Heart left ventricle (tissue), 16 donors: ENCODE data around the gene CASP7. TPM values are rescaled to one million over a fixed set of nuclear protein-coding genes. Genes with fewer than 3 reads are reported as not detected.
A peak's percentile ranks its signal among the peaks of the same experiment; 100 is the strongest.

ENCODE experiments used
- ATAC-seq, 4 donors: fragments of 200-7000 bp; cut with Tn5 transposase; one replicate each; pipeline ENCODE4 v1.9.1; 2020 to 2022; ENCODE audit warnings: moderate library complexity in 4 of 4, mild to moderate bottlenecking in 3 of 4, moderate number of reproducible peaks in 1 of 4
- DNase-seq, 5 donors: peaks; one replicate each; pipeline ENCODE4 v3.0.0-alpha.2; 2020
- H3K27ac ChIP-seq, 12 donors: fragments of 200-600 bp; sonication (generic) in 4 of 12; one replicate each; pipeline versions ENCODE4 v1.5.0 to v1.8.0; 2016 to 2022; ENCODE audit warnings: mild to moderate bottlenecking in 2 of 12
- H3K27me3 ChIP-seq, 9 donors: fragments of 200-600 bp; sonication (generic) in 2 of 9; one replicate each; pipeline versions ENCODE4 v1.5.1 to v1.8.0; 2016 to 2022; ENCODE audit warnings: mild to moderate bottlenecking in 3 of 9
- H3K36me3 ChIP-seq, 9 donors: fragments of 200-600 bp; sonication (generic) in 2 of 9; one replicate each; pipeline versions ENCODE4 v1.5.0 to v1.8.0; 2018 to 2022; ENCODE audit warnings: mild to moderate bottlenecking in 2 of 9
- H3K4me1 ChIP-seq, 12 donors: fragments of 200-600 bp; sonication (generic) in 4 of 12; one replicate each; pipeline versions ENCODE4 v1.5.0 to v1.8.0; 2016 to 2022; ENCODE audit warnings: mild to moderate bottlenecking in 3 of 12
- H3K4me3 ChIP-seq, 12 donors: fragments of 200-600 bp; sonication (generic) in 4 of 12; one replicate each; pipeline versions ENCODE4 v1.5.0 to v1.8.0; 2017 to 2022; ENCODE audit warnings: mild to moderate bottlenecking in 9 of 12, moderate library complexity in 4 of 12
- H3K9me3 ChIP-seq, 12 donors: fragments of 200-600 bp; sonication (generic) in 4 of 12; one replicate each; pipeline versions ENCODE4 v1.5.0 to v1.8.0; 2016 to 2022; ENCODE audit warnings: mild to moderate bottlenecking in 1 of 12
- CTCF ChIP-seq, 12 donors: fragments of 200-600 bp; sonication (generic) in 4 of 12; IDR thresholded peaks; one replicate each; pipeline versions ENCODE4 v1.5.0 to v1.8.0; 2018 to 2022; ENCODE audit warnings: antibody characterized with exemption in 12 of 12, mild to moderate bottlenecking in 5 of 12
- POLR2A ChIP-seq, 2 donors: fragments of 450-650 bp; IDR thresholded peaks; one replicate each; pipeline ENCODE4 v1.6.1; 2017; ENCODE audit warnings: antibody characterized with exemption in 2 of 2, mild to moderate bottlenecking in 2 of 2, moderate library complexity in 2 of 2
- WGBS, 4 donors: extraction: QIAGEN DNeasy Blood & Tissue Kit in 2 of 4; methylation state at CpG; one replicate each; pipeline versions ENCODE4 v1.1.5 to v1.1.7; 2013 to 2018; 5-methylcytosine and 5-hydroxymethylcytosine counted together
- intact Hi-C, 10 donors: fragments of 100-400 bp; cut with DNase I; formaldehyde crosslinking; loops; one replicate each; pipeline versions ENCODE4 v1.11.1 to v1.14.2; 2022
- polyA plus RNA-seq, 2 donors: library from polyadenylated mRNA; stranded (reverse); fragments of 200-250 nt; gene quantifications; one replicate each; pipeline ENCODE4 v1.2.3, GENCODE V29; 2013
- total RNA-seq, 9 donors: library from RNA; depleted of rRNA in 2 of 9; stranded (reverse); fragments of >200 nt in 2 of 9; fragmentation: NEBNext Ultra II Directional in 3 of 9; extraction: Animal tissue kit (Norgen Biotek cat#: 25700) in 3 of 9; gene quantifications; one replicate each; pipeline versions ENCODE4 v1.1.0 to v1.2.4, GENCODE V29; 2016 to 2023
- donor health status: ischemic (EF 13 %, LVEDD 7.1; RV severe dilation, severe dysfunction).
- donor health status: healthy with polysubstance abuse.
- donor health status: DM: no; HTN: yes; CAD: no.
- donor health status: DM: no; HTN: no; CAD: no.
- donor health status: ischemic (EF 25% LVEDD 6.9; RV normal size, moderate dysfunction).
- donor health status: ischemic (EF 25% LVEDD 5.7; RV mildly dilated, moderate dysfunction).
- donor health status: healthy.
- donor health status: DM: yes; HTN: yes; CAD: no.
- donor health status: ischemic (EF 35%, LVEDD 5.7; RV mildly dilated, moderate dysfunction).
- donor health status: nonischemic (EF 11% LVEDD 7.7; RV severe dilation, severe dysfunction).
- donor health status: DM: yes; HTN: yes; CAD: no.
- donor health status: PGD.
- donor health status: ischemic (EF 29% LVEDD 5.4; RV normal size, mild dysfunction).
- donor health status: nonischemic (EF 23%, LVEDD 6.1; RV moderate dilation, normal function).

CASP7 gene
- total and polyA plus RNA-seq, 11 donors, result 4.8 to 32.7 (median 10.4) TPM

GRCh38 chr10:113708640-113709039, 28.9 kb downstream of the CASP7 start:
- ATAC-seq (no peak), DNase-seq (no peak)
- WGBS, 4 donors, result 84 to 88% (median 87%) methylated on average over 6 of the region's 6 CpGs
- Histone ChIP-seq H3K27ac (peak overlapping the region in 1 of 12 donors; percentile 28), H3K4me3 (no peak overlapping the region), H3K27me3 (no peaks in the 10 kb centered on the region), H3K36me3 (peaks cover 0 to 33% (median 0%) of the 10 kb centered on the region in 9 donors), H3K9me3 (no peaks in the 10 kb centered on the region), H3K4me1 (peaks cover 0 to 41% (median 8%) of the 10 kb centered on the region in 12 donors)
- intact Hi-C loops, result loop anchor here in 6 of 10 donors (5.0 to 10.0 kb wide), 6 partner anchors 86 to 396 kb away; no protein-coding TSS in a partner anchor
- no peak for TF ChIP-seq CTCF (IDR thresholded peaks at IDR 0.05)
- no peak for TF ChIP-seq POLR2A (IDR thresholded peaks at IDR 0.05)

GRCh38 chr10:113709221-113709838, 29.6 kb downstream of the CASP7 start:
- DNase-seq (no peak), ATAC-seq (no peak)
- no peaks in the 10 kb centered on the region for H3K9me3 ChIP-seq
- H3K36me3 ChIP-seq, result peaks cover 0 to 26% (median 2%) of the 10 kb centered on the region in 9 donors
- intact Hi-C loops, result loop anchor here in 6 of 10 donors (5.0 to 10.0 kb wide), 6 partner anchors 85 to 395 kb away; no protein-coding TSS in a partner anchor
- TF ChIP-seq POLR2A (IDR thresholded peaks at IDR 0.05) (no peak), CTCF (IDR thresholded peaks at IDR 0.05) (no peak)
- peaks cover 0 to 41% (median 8%) of the 10 kb centered on the region in 12 donors for H3K4me1 ChIP-seq
- peak overlapping the region in 1 of 12 donors; percentile 28 for H3K27ac ChIP-seq
- no peaks in the 10 kb centered on the region for H3K27me3 ChIP-seq
- WGBS, 4 donors, result 50 to 63% (median 60%) methylated on average over 8 of the region's 8 CpGs
- H3K4me3 ChIP-seq, result no peak overlapping the region

- H3K27me3 ChIP-seq, result no peaks in the 10 kb centered on the region
- H3K27ac ChIP-seq, result no peak overlapping the region
- WGBS, 4 donors, result 45 to 60% (median 54%) methylated on average over 2 of the region's 2 CpGs
- H3K4me1 ChIP-seq, result peaks cover 0 to 36% (median 8%) of the 10 kb centered on the region in 12 donors
- no peaks in the 10 kb centered on the region for H3K9me3 ChIP-seq
- intact Hi-C loops, result loop anchor here in 1 of 10 donors (10.0 kb wide), 1 partner anchor 74 kb away; no protein-coding TSS in a partner anchor
- H3K36me3 ChIP-seq, result peaks cover 0 to 23% (median 5%) of the 10 kb centered on the region in 9 donors
- TF ChIP-seq POLR2A (IDR thresholded peaks at IDR 0.05), result no peak
- no peak for TF ChIP-seq CTCF (IDR thresholded peaks at IDR 0.05)
- H3K4me3 ChIP-seq, result no peak overlapping the region
- DNase-seq, result no peak
- no peak for ATAC-seq
Observed at GRCh38 chr10:113711142-113711541, 31.4 kb downstream of the CASP7 start.

GRCh38 chr10:113712024-113712423, 32.3 kb downstream of the CASP7 start:
- Histone ChIP-seq H3K36me3 (peaks cover 0 to 21% (median 5%) of the 10 kb centered on the region in 9 donors), H3K27ac (no peak overlapping the region), H3K9me3 (no peaks in the 10 kb centered on the region), H3K4me3 (no peak overlapping the region), H3K27me3 (no peaks in the 10 kb centered on the region), H3K4me1 (peaks cover 0 to 31% (median 7%) of the 10 kb centered on the region in 12 donors)
- no peak for ATAC-seq
- no peak for TF ChIP-seq POLR2A (IDR thresholded peaks at IDR 0.05)
- TF ChIP-seq CTCF (IDR thresholded peaks at IDR 0.05), result no peak
- intact Hi-C loops, result loop anchor here in 1 of 10 donors (10.0 kb wide), 1 partner anchor 73 kb away; no protein-coding TSS in a partner anchor
- DNase-seq, result no peak
- WGBS, 4 donors, result 95 to 97% (median 96%) methylated on average over 3 of the region's 3 CpGs
